GM12891 (cell line): ENCODE measurements around the gene TTLL6.

Experiments
- DNase-seq: peaks from one replicate; pipeline ENCODE4 v3.0.0; 2011; ENCODE audit warnings: low spot score; ENCODE audit not compliant: insufficient read length
- FAIRE-seq: peaks from 2 replicates; lab custom pipeline; 2011; peaks lifted over from hg19 to GRCh38; lab: Jason Lieb, UNC
- PAX5 ChIP-seq: IDR thresholded peaks from 2 replicates; pipeline ENCODE4 v1.6.1; 2011; ENCODE audit warnings: low read length, moderate library complexity, mild to moderate bottlenecking; ENCODE audit not compliant: insufficient read depth, severe bottlenecking
- POLR2A ChIP-seq: IDR thresholded peaks from 2 replicates; pipeline ENCODE4 v1.6.1; 2011; ENCODE audit warnings: low read depth, low read length, control low read depth
- POLR2AphosphoS5 ChIP-seq: IDR thresholded peaks from 2 replicates; pipeline ENCODE4 v1.6.1; 2011; ENCODE audit warnings: low read depth, low read length, control low read depth
- POU2F2 ChIP-seq: IDR thresholded peaks from 2 replicates; pipeline ENCODE4 v1.6.1; 2011; ENCODE audit warnings: low read depth, mild to moderate bottlenecking, control low read depth, low read length, moderate library complexity
- SPI1 ChIP-seq: IDR thresholded peaks from 2 replicates; pipeline ENCODE4 v1.6.1; 2011; ENCODE audit warnings: low read depth, low read length, control low read depth
- TAF1 ChIP-seq: IDR thresholded peaks from 2 replicates; pipeline ENCODE4 v1.6.1; 2011; ENCODE audit warnings: low read depth, low read length, control low read depth

TTLL6 gene

GRCh38 chr17:48733632-48734328 lies 83.2 kb downstream of the TTLL6 start:
- DNase-seq = no peak
- no peak for TF ChIP-seq SPI1
- TF ChIP-seq POLR2AphosphoS5 = no peak
- no peak for TF ChIP-seq TAF1
- no peak for TF ChIP-seq POLR2A
- TF ChIP-seq POU2F2 = no peak
- no peak for TF ChIP-seq PAX5
- no peak for FAIRE-seq

DNA sequence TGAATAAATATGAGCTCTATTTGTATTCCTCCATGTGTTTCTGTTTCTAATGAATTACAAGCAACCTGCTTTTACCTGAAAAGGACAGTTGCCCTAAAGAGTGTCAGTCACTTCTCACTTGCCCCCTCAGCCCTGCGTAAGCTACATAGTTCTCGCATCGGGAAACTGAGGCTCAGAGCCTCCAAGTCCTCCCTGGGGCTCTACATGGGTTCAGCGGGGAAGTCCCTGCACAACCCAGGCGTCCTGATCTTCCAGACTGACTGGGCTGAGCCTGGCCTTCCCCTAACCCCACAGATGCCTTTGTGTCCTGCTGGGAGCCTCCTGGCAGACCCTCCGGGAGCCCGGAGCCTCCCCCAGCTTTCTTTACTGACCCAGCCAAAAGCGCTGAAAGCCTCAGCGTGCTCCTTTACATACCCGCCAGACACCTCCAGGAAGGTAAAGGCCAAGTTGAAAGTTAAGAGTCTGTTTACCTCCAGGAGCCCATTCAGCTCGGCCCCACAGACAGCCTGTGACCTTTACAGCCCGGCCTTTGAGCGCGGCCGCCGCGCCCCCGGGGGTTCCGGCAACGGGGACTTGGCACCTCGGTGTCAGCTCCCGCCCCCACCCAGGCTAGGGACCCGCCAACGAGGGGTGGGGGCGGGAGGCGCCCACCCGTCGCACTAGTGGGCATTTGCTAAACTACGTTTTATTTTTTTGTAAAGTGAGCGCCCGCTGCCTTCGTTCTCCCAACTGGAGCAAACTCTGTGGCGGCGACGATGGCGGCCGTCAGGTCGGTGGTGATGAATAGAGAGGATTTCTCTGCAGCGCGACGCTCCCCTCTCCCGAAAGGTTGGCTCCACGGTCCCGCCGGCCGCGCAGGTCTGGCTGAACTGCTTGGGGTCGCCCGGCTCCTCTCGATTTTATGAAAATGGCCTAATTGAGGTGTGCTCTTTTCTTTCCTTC lies 84.1 kb downstream of the TTLL6 start:
- FAIRE-seq (no peak), DNase-seq (no peak)
- no peak for TF ChIP-seq PAX5
- no peak for TF ChIP-seq POU2F2
- TF ChIP-seq TAF1 = no peak
- TF ChIP-seq SPI1 = no peak
- no peak for TF ChIP-seq POLR2A
- no peak for TF ChIP-seq POLR2AphosphoS5

DNA sequence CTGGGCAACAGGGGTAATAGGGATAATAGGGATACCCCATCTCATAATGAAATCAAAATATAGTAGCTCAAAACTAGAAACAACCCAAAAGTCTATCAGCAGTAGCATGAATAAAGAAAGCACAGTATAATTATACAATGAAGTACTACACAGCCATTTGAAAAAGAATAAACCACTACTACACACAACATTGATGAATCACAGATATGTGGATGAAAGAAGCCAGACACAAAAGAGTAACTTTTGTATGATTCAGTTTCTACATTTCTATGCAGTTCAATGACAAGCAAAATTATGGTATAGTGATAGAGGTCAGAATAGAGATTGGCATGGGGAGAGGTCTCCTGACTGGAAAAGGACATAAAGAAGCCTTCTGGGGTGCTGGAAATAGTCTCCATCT lies 85.7 kb downstream of the TTLL6 start:
- FAIRE-seq = no peak

GRCh38 chr17:48730240-48730550 lies 86.8 kb downstream of the TTLL6 start:
- DNase-seq = no peak
- TF ChIP-seq POLR2AphosphoS5 (no peak), POLR2A (no peak), SPI1 (no peak), POU2F2 (no peak), PAX5 (no peak), TAF1 (no peak)
- FAIRE-seq = no peak

More for the DNA sequence above, 85.7 kb downstream of the TTLL6 start:
- no peak for DNase-seq
- no peak for TF ChIP-seq POLR2A
- no peak for TF ChIP-seq POLR2AphosphoS5
- no peak for TF ChIP-seq SPI1
- TF ChIP-seq PAX5 = no peak
- TF ChIP-seq POU2F2 = no peak
- no peak for TF ChIP-seq TAF1

DNA sequence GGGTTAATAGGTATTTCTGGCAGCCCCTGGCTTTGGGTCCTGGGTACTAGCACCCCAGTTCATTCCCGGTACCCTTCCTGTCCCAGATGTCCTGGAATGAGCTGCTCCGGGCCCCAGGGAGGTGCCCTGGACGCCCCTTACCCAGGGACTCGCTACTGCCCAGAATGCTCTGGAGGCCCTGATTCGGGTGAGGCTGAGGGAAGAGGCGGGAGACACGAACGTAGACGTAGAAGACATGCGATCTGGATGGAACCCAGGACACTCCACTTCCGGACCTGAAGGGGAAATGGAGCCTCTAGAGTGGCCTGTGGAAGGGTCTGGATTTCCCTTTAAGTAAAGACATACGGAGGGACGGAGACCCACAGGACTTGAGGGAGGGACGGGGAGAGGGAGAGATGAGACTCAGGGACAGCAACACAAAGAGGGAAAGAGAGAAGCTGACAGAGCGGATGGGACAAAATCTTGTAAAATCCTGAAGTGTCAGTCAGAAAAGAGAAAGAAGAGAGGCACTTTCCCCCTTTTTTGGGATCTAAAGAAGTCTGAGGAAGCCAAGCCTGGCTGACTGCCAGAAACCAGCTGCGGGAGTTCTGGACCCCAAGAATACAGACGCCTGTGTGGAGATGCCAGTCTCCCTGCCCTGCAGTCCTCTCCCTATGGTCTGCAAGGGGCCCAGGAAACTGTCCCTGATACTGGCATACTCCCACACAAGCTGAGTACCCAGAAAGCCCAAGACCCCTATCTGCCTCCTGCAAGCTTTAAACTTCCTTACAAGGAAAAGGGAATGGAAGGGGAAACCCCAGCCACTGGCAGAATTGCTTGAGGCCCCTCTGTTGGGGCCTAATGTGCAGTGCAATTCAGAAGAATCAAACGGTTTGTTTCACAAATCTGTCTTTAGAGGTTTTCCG lies 87.4 kb downstream of the TTLL6 start:
- TF ChIP-seq TAF1 (no peak), POLR2AphosphoS5 (no peak), POU2F2 (no peak), POLR2A (no peak), PAX5 (no peak), SPI1 (no peak)
- no peak for DNase-seq
- FAIRE-seq = no peak

GRCh38 chr17:48728232-48729231 lies 88.5 kb downstream of the TTLL6 start, which contains the start of gene HOXB13:
TSS of gene HOXB13 (minus strand) at chr17:48728750. CDS start at chr17:48728593, 157 bp downstream.
- no peak for TF ChIP-seq PAX5
- TF ChIP-seq SPI1 = no peak
- TF ChIP-seq POU2F2 = no peak
- TF ChIP-seq TAF1 = no peak
- no peak for TF ChIP-seq POLR2A
- TF ChIP-seq POLR2AphosphoS5 = no peak
- FAIRE-seq = no peak

DNA sequence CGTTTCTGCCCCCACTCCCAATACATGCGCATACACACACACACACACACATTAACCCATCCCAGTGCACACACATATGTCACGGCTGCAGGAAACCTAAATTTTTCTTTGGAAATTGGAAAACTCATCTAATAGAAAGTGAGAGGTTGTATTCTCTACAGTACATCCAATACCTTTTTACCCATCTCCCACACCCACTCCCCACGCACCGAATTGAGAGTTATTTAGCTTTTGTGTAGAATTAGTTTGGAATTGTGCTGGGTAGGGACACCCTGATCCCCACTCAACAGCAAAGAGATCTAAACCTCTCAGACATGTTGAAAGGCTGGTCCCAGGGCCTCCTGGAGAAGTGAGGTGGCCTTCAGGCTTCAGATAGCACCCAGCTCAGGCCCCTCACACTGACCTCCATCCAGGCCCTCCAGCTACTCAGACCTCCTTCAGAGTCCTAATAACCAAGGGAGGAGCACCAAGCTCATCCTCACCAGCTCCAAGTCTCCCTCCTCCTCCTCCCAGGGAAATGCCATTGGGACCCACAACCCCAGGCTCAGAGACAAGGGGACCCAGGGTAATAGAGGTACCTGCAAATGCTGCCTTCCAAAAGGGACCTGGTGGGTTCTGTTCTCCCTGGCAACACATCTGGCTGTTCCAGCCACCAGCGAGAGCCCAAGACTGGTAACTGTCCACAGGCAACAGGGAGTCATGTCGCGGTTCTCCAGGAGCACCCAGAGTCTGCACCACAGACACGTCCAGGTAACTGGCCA lies 89.4 kb downstream of the TTLL6 start:
- FAIRE-seq = no peak
- TF ChIP-seq PAX5 = no peak
- TF ChIP-seq SPI1 = no peak
- TF ChIP-seq TAF1 = no peak
- TF ChIP-seq POLR2AphosphoS5 = no peak
- no peak for TF ChIP-seq POLR2A
- no peak for TF ChIP-seq POU2F2
- DNase-seq = no peak

More at GRCh38 chr17:48728232-48729231, 88.5 kb downstream of the TTLL6 start, which contains the start of gene HOXB13:
- DNase-seq = no peak
